ENCODE measurements around the gene PTGDS. TPM values are rescaled to one million over a fixed set of nuclear protein-coding genes. Genes with fewer than 3 reads are reported as not detected.

PTGDS gene
- total and polyA plus RNA-seq, 7 experiments from 2014 or later, result 0.97 to 68.7 (median 4.3) TPM; not detected in 2

DNA sequence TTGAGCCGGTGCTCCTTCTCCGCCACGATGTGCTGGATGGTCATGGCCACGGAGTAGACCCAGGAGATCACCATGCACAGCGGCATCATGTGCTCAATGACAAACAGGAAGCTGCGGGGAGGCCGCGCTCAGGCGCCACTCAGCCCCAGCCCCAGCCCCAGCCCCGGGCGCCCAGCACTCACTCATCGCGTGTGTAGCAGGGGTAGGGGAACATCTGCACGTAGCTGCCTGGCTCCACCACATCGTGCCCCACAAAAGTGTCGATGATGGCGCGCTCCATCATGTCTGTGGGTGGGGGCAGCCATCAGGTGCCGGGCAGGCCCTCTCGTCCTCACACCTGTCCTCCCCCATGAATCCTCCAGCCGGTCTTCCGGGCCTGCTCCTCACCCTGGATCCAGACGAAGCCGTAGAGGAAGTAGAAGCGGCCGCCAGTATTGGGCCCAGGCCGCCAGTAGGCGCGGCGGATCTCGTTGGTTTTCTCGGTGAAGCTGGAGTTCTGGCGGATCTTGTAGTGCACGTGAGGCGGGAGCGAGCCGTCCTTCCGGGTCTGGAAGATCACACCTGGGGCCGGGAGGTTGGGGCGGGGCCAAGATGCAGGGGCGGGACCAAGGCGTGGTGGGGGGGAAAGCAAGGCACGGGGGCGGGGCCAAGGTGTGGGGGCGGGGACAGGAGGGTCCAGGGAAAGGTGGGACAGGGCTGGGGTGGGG lies 40.6 kb downstream of the PTGDS start:
- Mint-ChIP-seq H3K4me1 (peaks cover 0 to 3% (median 0%) of the 10 kb centered on the region in 7 donors), H3K27me3 (no peaks in the 10 kb centered on the region), H3K36me3 (peaks cover 0 to 5% (median 0%) of the 10 kb centered on the region in 5 donors), H3K9me3 (no peaks in the 10 kb centered on the region), H3K4me3 (no peak overlapping the region), H3K27ac (no peak overlapping the region)
- Histone ChIP-seq H3K4me3 (ENCODE audit: low read length) (no peak overlapping the region), H3K9me3 (ENCODE audit: control insufficient read depth in 2 of 3, low read length in 3 of 3) (no peaks in the 10 kb centered on the region), H3K27me3 (ENCODE audit: control insufficient read depth in 2 of 2, insufficient read depth in 2 of 2, low read length in 2 of 2) (no peaks in the 10 kb centered on the region), H3K4me1 (ENCODE audit: control insufficient read depth in 2 of 2, insufficient read depth in 2 of 2, low read length in 2 of 2) (no peaks in the 10 kb centered on the region), H3K27ac (ENCODE audit: low read depth, low read length) (no peak overlapping the region), H3K36me3 (ENCODE audit: control insufficient read depth in 2 of 3, insufficient read depth in 3 of 3, low read length in 3 of 3) (peaks cover 0 to 29% (median 0%) of the 10 kb centered on the region in 3 experiments)
- intact Hi-C loops (cut with micrococcal nuclease), result no loop called here
- ChIA-PET CTCF (interaction anchor here (0.6 to 0.8 kb wide), 2 partner anchors 11 to 190 kb away, joined by 3 to 5 read pairs; no protein-coding TSS in a partner anchor), POLR2A (no interaction called here)
- no peak for DNase-seq
- ATAC-seq, result no peak

DNA sequence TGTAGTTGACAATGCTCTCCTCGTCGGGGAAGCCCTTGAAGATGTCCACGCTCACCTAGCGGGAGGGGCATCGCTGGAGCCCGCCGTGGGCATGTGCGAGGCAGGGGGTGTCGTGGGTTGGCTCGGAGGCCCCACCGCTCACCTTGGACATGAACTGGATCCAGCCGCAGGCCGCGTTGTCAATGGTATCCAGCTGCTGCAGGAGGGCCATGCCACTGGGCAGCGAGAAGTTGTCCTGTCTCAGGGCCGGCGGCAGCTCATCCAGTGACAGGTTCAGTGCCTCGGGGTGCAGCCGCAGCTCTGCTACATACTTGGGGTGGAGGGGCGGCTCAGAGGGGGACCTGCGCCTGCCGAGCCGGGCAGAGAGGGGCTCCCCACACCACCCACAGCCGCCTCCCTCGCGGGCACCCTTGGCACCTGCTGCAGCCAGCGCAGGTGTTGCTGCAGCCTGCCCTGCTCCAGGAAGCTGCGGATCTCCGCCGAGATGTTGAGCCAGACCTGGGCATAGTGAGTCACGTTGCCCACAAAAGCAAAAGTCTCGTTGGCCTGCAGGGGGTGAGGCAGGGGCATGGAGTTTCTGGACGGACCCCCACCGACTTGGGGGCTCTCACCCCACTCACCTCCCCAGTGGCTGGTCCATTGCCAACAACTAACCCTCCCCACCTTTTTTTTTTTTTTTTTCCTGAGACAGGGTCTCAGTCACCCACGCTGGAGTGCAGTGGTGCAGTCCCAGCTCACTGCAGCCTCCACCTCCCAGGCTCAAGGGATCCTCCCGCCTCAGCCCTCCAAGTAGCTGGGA lies 41.7 kb downstream of the PTGDS start:
- Histone ChIP-seq H3K27ac (ENCODE audit: low read depth, low read length) (no peak overlapping the region), H3K4me3 (ENCODE audit: low read length) (no peak overlapping the region), H3K36me3 (ENCODE audit: control insufficient read depth in 2 of 3, insufficient read depth in 3 of 3, low read length in 3 of 3) (peaks cover 0 to 29% (median 0%) of the 10 kb centered on the region in 3 experiments), H3K9me3 (ENCODE audit: control insufficient read depth in 2 of 3, low read length in 3 of 3) (no peaks in the 10 kb centered on the region), H3K4me1 (ENCODE audit: control insufficient read depth in 2 of 2, insufficient read depth in 2 of 2, low read length in 2 of 2) (no peaks in the 10 kb centered on the region), H3K27me3 (ENCODE audit: control insufficient read depth in 2 of 2, insufficient read depth in 2 of 2, low read length in 2 of 2) (no peaks in the 10 kb centered on the region)
- H3K36me3 Mint-ChIP-seq, result peaks cover 0 to 5% (median 0%) of the 10 kb centered on the region in 5 donors
- POLR2A ChIA-PET, result no interaction called here
- no peak for DNase-seq
- H3K4me1 Mint-ChIP-seq, result peaks cover 0 to 3% (median 0%) of the 10 kb centered on the region in 7 donors
- CTCF ChIA-PET, result interaction anchor here (0.6 kb wide), 3 partner anchors 25 to 655 kb away, joined by 4 to 8 read pairs (median 5); no protein-coding TSS in a partner anchor
- no peak overlapping the region for H3K27ac Mint-ChIP-seq
- no peak for ATAC-seq
- H3K27me3 Mint-ChIP-seq, result no peaks in the 10 kb centered on the region
- no peaks in the 10 kb centered on the region for H3K9me3 Mint-ChIP-seq
- intact Hi-C loops (cut with micrococcal nuclease), result no loop called here
- H3K4me3 Mint-ChIP-seq, result no peak overlapping the region

DNA sequence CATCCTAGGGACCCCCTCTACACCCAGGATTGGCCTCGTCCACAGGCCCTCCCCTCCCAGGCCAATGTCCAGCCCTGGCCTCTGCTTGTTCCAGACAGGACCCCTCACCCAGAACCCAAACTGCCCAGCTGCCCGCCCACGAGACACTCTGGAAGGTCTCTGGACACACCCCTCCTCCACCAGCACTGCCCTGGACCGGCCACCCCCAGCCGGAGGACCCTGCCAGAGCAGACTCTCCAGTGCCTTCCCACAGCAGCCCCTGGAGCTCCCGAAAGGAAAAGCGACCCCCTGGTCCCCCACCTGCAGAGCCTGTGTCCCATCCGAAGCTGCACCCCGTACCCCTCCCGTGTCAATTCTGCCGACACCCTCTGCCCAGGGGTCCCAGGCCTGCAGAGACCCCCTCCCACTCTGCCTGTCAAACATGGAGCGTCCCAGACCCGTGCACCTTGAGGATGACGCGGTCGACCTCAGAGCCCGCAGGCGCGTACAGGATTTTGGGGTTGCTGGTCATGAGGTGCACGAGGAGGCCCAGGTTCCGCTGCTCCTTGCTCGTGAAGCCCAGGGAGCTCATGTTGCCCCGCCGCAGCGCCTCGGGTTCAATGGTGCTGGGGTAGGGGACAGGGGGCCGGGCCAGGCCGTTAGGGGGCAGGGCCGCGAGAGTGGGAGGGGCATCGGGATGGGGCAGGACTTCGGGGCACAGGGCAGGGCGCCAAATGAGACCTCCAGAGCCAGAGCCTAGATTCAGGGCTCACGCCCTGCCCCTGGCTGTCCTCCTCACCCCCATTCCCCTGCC lies 42.8 kb downstream of the PTGDS start:
- CTCF ChIA-PET, result interaction anchor here (0.6 kb wide), 2 partner anchors 24 to 44 kb away, joined by 3 to 4 read pairs; no protein-coding TSS in a partner anchor
- Histone ChIP-seq H3K9me3 (ENCODE audit: control insufficient read depth in 2 of 3, low read length in 3 of 3) (no peaks in the 10 kb centered on the region), H3K4me1 (ENCODE audit: control insufficient read depth in 2 of 2, insufficient read depth in 2 of 2, low read length in 2 of 2) (no peaks in the 10 kb centered on the region), H3K27ac (ENCODE audit: low read depth, low read length) (no peak overlapping the region), H3K4me3 (ENCODE audit: low read length) (no peak overlapping the region), H3K36me3 (ENCODE audit: control insufficient read depth in 2 of 3, insufficient read depth in 3 of 3, low read length in 3 of 3) (peaks cover 0 to 22% (median 0%) of the 10 kb centered on the region in 3 experiments), H3K27me3 (ENCODE audit: control insufficient read depth in 2 of 2, insufficient read depth in 2 of 2, low read length in 2 of 2) (no peaks in the 10 kb centered on the region)
- Mint-ChIP-seq H3K27ac (no peak overlapping the region), H3K4me1 (peaks cover 0 to 3% (median 0%) of the 10 kb centered on the region in 7 donors), H3K9me3 (no peaks in the 10 kb centered on the region), H3K27me3 (no peaks in the 10 kb centered on the region), H3K36me3 (peaks cover 0 to 5% (median 0%) of the 10 kb centered on the region in 5 donors), H3K4me3 (no peak overlapping the region)
- POLR2A ChIA-PET, result no interaction called here
- ATAC-seq (no peak), DNase-seq (no peak)
- intact Hi-C loops (cut with micrococcal nuclease), result loop anchor here in 1 of 2 donors (5.0 kb wide), 1 partner anchor 118 kb away; no protein-coding TSS in a partner anchor

DNA sequence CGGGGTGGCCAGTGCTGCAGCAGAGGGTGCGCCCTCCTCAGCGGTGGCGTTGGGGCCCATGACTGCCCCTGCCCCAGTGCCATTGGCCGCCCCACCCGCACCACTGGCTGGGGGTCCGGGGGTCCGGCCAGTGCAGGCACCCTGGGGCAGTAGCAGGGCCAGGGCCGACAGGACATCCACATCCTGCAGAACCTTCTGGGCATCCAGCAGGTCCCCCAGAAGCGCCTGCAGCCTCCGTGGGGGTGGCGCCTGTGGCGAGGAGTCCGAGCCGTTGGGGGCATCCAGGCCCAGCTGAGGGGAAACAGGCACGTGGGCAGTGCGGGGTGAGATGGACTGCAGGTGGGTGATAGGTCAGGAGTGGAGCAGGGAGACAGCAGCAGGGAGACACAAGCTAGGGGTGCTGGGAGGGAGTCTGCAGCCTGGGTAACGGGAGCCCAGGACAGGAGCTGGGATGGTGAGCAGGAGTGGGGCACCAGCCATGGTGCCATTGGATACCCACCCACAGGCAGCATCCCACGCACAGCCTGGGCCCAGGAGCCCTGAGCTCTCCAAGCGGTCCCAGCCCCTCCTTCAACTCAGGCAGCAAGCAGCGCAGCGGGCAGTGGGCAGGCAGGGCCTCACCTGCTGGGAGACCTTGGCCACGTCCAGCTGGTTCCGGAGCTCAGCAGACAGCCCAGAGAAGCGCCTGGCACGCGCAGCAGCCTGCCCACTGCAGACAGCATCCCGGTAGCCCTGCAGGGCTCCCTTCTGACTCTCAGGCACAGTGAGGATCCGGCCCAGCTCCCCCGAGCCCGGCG lies 43.7 kb downstream of the PTGDS start:
- ATAC-seq, result no peak
- CTCF ChIA-PET, result interaction anchor here (0.6 kb wide), 1 partner anchor 45 kb away, joined by 3 read pairs; no protein-coding TSS in a partner anchor
- no peak overlapping the region for H3K4me3 ChIP-seq (ENCODE audit: low read length)
- H3K27ac ChIP-seq (ENCODE audit: low read depth, low read length), result no peak overlapping the region
- Mint-ChIP-seq H3K27ac (no peak overlapping the region), H3K36me3 (peaks cover 0 to 5% (median 0%) of the 10 kb centered on the region in 5 donors), H3K4me1 (peaks cover 0 to 3% (median 0%) of the 10 kb centered on the region in 7 donors), H3K27me3 (no peaks in the 10 kb centered on the region), H3K9me3 (no peaks in the 10 kb centered on the region), H3K4me3 (no peak overlapping the region)
- peaks cover 0 to 19% (median 0%) of the 10 kb centered on the region in 3 experiments for H3K36me3 ChIP-seq (ENCODE audit: control insufficient read depth in 2 of 3, insufficient read depth in 3 of 3, low read length in 3 of 3)
- no peaks in the 10 kb centered on the region for H3K9me3 ChIP-seq (ENCODE audit: control insufficient read depth in 2 of 3, low read length in 3 of 3)
- POLR2A ChIA-PET, result interaction anchor here (0.8 to 0.9 kb wide), 2 partner anchors 14 to 77 kb away, joined by 4 read pairs; partner anchors contain the start of gene FBXW5
- intact Hi-C loops (cut with micrococcal nuclease), result loop anchor here in 1 of 2 donors (5.0 kb wide), 1 partner anchor 119 kb away; no protein-coding TSS in a partner anchor
- H3K4me1 ChIP-seq (ENCODE audit: control insufficient read depth in 2 of 2, insufficient read depth in 2 of 2, low read length in 2 of 2), result peaks cover 0 to under 1% of the 10 kb centered on the region in 2 donors
- H3K27me3 ChIP-seq (ENCODE audit: control insufficient read depth in 2 of 2, insufficient read depth in 2 of 2, low read length in 2 of 2), result no peaks in the 10 kb centered on the region
- no peak for DNase-seq

DNA sequence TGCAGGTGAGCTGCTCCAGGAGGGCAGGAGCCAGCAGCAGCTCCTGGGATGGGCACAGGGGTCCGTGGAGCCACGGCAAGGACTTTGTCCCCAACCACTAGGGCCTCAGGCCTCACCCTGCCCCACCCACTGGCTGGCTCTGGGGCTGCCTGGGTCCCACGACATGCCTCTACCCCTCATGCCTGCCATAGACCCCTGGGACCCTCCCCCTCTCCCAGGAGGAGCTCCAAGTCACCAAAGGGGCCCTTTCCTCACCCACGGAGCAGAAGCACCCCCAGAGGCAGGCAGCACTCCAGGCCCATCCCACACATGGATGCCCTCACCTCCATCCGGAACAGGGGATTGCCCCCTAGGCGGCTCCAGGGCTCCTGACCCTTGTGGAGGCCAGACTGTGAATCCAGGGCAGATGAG lies 44.3 kb downstream of the PTGDS start:
- POLR2A ChIA-PET, result interaction anchor here (0.8 to 0.9 kb wide), 2 partner anchors 13 to 77 kb away, joined by 4 read pairs; partner anchors contain the start of gene FBXW5
- Mint-ChIP-seq H3K27ac (peak overlapping the region in 1 of 9 donors; percentile 33), H3K9me3 (no peaks in the 10 kb centered on the region), H3K4me1 (peaks cover 0 to 3% (median 0%) of the 10 kb centered on the region in 7 donors), H3K4me3 (no peak overlapping the region), H3K27me3 (no peaks in the 10 kb centered on the region), H3K36me3 (peaks cover 0 to 5% (median 0%) of the 10 kb centered on the region in 5 donors)
- Histone ChIP-seq H3K36me3 (ENCODE audit: control insufficient read depth in 2 of 3, insufficient read depth in 3 of 3, low read length in 3 of 3) (peaks cover 0 to 13% (median 0%) of the 10 kb centered on the region in 3 experiments), H3K27ac (ENCODE audit: low read depth, low read length) (no peak overlapping the region), H3K4me3 (ENCODE audit: low read length) (no peak overlapping the region), H3K27me3 (ENCODE audit: control insufficient read depth in 2 of 2, insufficient read depth in 2 of 2, low read length in 2 of 2) (no peaks in the 10 kb centered on the region), H3K9me3 (ENCODE audit: control insufficient read depth in 2 of 3, low read length in 3 of 3) (no peaks in the 10 kb centered on the region), H3K4me1 (ENCODE audit: control insufficient read depth in 2 of 2, insufficient read depth in 2 of 2, low read length in 2 of 2) (peaks cover 0 to 6% of the 10 kb centered on the region in 2 donors)
- ATAC-seq (no peak), DNase-seq (peak in 1 of 9 donors; percentile 22)
- intact Hi-C loops (cut with micrococcal nuclease), result loop anchor here in 1 of 2 donors (5.0 kb wide), 1 partner anchor 119 kb away; no protein-coding TSS in a partner anchor
- CTCF ChIA-PET, result no interaction called here
